GM21576 (cell line): ENCODE data around the gene CASKIN2.
"Not testable (repeated sequence)": the region's sequence is repeated elsewhere in the genome, so short reads cannot be mapped to it uniquely, and the experiment has no call there.

Source experiments
- ATAC-seq: cut with Tn5 transposase; IDR thresholded peaks from one replicate; pipeline ENCODE4 v1.9.1; 2021; ENCODE audit warnings: mild to moderate bottlenecking, moderate library complexity; ENCODE audit not compliant: unreplicated experiment

Gene CASKIN2

GRCh38 chr17:75491680-75492079, 23.7 kb downstream of the CASKIN2 start:
- no peak for ATAC-seq

GRCh38 chr17:75490953-75491649, 24.2 kb downstream of the CASKIN2 start:
- ATAC-seq: no peak

GRCh38 chr17:75490173-75490743, 25.1 kb downstream of the CASKIN2 start:
- ATAC-seq: no peak

GRCh38 chr17:75489511-75489955, 25.8 kb downstream of the CASKIN2 start:
- no peak for ATAC-seq

- ATAC-seq: no peak
Measured at GRCh38 chr17:75488693-75489510, 26.4 kb downstream of the CASKIN2 start.

- ATAC-seq: no peak
Measured at GRCh38 chr17:75487351-75488070, 27.8 kb downstream of the CASKIN2 start.

- ATAC-seq: no peak
Measured at GRCh38 chr17:75486951-75487350, 28.4 kb downstream of the CASKIN2 start.

GRCh38 chr17:75486151-75486550, 29.2 kb downstream of the CASKIN2 start:
- ATAC-seq: no peak

GRCh38 chr17:75485688-75486087, 29.6 kb downstream of the CASKIN2 start:
- no peak for ATAC-seq

GRCh38 chr17:75482098-75482942, 33.0 kb downstream of the CASKIN2 start:
- no peak for ATAC-seq

- no peak for ATAC-seq
Measured at GRCh38 chr17:75481194-75482068, 33.9 kb downstream of the CASKIN2 start.

- no peak for ATAC-seq
Measured at GRCh38 chr17:75480281-75480680, 35.1 kb downstream of the CASKIN2 start.

GRCh38 chr17:75478508-75478907, 36.8 kb downstream of the CASKIN2 start:
- ATAC-seq: no peak

GRCh38 chr17:75477490-75477862, 37.9 kb downstream of the CASKIN2 start:
- ATAC-seq: not testable (repeated sequence)

GRCh38 chr17:75476752-75477489, 38.4 kb downstream of the CASKIN2 start:
- no peak for ATAC-seq

- ATAC-seq: no peak
Measured at GRCh38 chr17:75476271-75476671, 39.1 kb downstream of the CASKIN2 start.

GRCh38 chr17:75475851-75476250, 39.5 kb downstream of the CASKIN2 start:
- no peak for ATAC-seq

GRCh38 chr17:75475144-75475835, 40.0 kb downstream of the CASKIN2 start:
- ATAC-seq: no peak
